Erythroblast (primary cell): Measurements from ENCODE around the gene GUSB.
"Not testable (repeated sequence)": the region's sequence is repeated elsewhere in the genome, so short reads cannot be mapped to it uniquely, and the experiment has no call there.

Experiments used
- GATA1 ChIP-seq: IDR thresholded peaks from 2 replicates; pipeline ENCODE4 v1.6.1; 2011; ENCODE audit warnings: low read depth, mild to moderate bottlenecking, control low read depth, low read length, moderate library complexity
- POLR2A ChIP-seq: IDR thresholded peaks from 2 replicates; pipeline ENCODE4 v1.6.1; 2011; ENCODE audit warnings: mild to moderate bottlenecking, low read length

GRCh38 chr7:65991829-65992228 lies 9.8 kb upstream of the GUSB start:
- not testable (repeated sequence) for TF ChIP-seq POLR2A, GATA1
